ENCODE data around the gene TUBGCP6.

DNA sequence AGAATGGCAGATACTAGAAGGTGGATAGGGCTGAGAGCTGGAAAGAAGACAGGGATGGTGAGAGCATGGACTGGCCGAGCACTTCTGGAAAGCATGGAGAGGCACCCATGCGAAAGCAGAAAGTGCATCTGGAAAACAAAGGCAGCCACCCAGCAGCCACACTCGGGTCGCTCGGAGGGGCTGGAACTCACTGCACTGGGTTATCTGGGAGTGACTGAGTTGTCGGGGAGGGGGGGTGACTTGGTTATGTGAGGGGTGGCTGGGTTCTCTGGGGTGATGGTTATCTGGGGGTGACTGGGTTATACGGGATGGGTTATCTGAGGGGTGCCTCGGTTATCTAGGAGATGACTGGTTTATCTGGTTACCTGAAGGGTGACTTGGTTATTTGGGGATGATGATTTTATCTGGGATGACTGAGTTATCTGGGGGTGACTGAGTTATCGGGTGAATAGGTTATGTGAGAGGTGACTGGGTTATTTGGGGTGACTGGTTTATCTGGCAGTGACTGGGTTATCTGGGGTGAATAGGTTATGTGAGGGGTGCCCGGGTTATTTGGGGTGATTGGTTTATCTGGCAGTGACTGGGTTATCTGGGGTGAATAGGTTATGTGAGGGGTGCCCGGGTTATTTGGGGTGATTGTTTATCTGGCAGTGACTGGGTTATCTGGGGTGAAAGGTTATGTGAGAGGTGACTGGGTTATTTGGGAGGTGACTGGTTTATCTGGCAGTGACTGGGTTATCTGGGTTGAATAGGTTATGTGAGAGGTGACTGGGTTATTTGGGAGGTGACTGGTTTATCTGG lies 76.9 kb downstream of the TUBGCP6 start:
- TF ChIP-seq POLR2AphosphoS5 (IDR thresholded peaks at IDR 0.05; ENCODE audit: low read depth, low read length) (no peak), POLR2A (IDR thresholded peaks at IDR 0.05; ENCODE audit: low read depth, low read length) (no peak), TAF1 (IDR thresholded peaks at IDR 0.05; ENCODE audit: low read depth, low read length) (no peak), POU2F2 (IDR thresholded peaks at IDR 0.05; ENCODE audit: low read depth, low read length) (no peak)
